HepG2 (cell line): Measurements from ENCODE around the gene SEMA3C. TPM values are rescaled to one million over a fixed set of nuclear protein-coding genes. Genes with fewer than 3 reads are reported as not detected.

Experiments used
- ATAC-seq: fragments of 200-7000 bp; cut with Tn5 transposase; 3 replicates; pipeline ENCODE4 v1.9.1; 2020; ENCODE audit warnings: mild to moderate bottlenecking, moderate library complexity
- BruUV-seq: library from RNA; stranded (reverse); fragments of 400-500 nt; replicated peaks from 2 replicates; lab custom pipeline; 2021; lab: Mats Ljungman, UMichigan
- CTCF ChIA-PET: fragments of 300-600 bp; formaldehyde crosslinking; extraction: SDS; loops from one replicate; lab custom pipeline; 2021; ENCODE audit warnings: low total read pairs, inconsistent platforms, low intra/inter-chr PET ratio; lab: Yijun Ruan, JAX
- POLR2A ChIA-PET: fragments of 350-600 bp; sonication (Branson Sonifier 250); formaldehyde crosslinking; loops from one replicate; lab custom pipeline; 2020; ENCODE audit warnings: antibody characterized with exemption, inconsistent platforms; lab: Yijun Ruan, JAX
- DNase-seq: peaks from one replicate; pipeline ENCODE4 v3.0.0-alpha.2; 2015; ENCODE audit warnings: low spot score
- FAIRE-seq: peaks from 3 replicates; lab custom pipeline; 2011; peaks lifted over from hg19 to GRCh38; lab: Jason Lieb, UNC
- H2AFZ ChIP-seq: one replicate; pipeline ENCODE4 v1.6.1; 2011; ENCODE audit warnings: low read length, inconsistent platforms
- H3K27ac ChIP-seq: fragments of 300-600 bp; 3 replicates; pipeline ENCODE4 v1.8.0; 2011; ENCODE audit warnings: mixed run types, mild to moderate bottlenecking, mixed read lengths, low read length, inconsistent platforms; ENCODE audit not compliant: insufficient read depth; ENCODE audit errors: extremely low read length
- H3K27me3 ChIP-seq, 2 experiments: fragments of 200-600 bp in 1 of 2; 2 replicates in 1 of 2; 3 replicates in 1 of 2; pipeline versions ENCODE4 v1.6.0 to v1.8.0; 2011; ENCODE audit warnings: low read length in 2 of 2, mild to moderate bottlenecking in 2 of 2, moderate library complexity in 2 of 2, inconsistent platforms in 1 of 2; ENCODE audit not compliant: insufficient read depth in 2 of 2, control insufficient read depth in 1 of 2
- H3K36me3 ChIP-seq, 2 experiments: fragments of 200-600 bp in 1 of 2; replicated peaks in 1 of 2; 2 replicates in 1 of 2; 3 replicates in 1 of 2; pipeline versions ENCODE4 v1.5.1 to v1.8.0; 2011; ENCODE audit warnings: low read length in 2 of 2, inconsistent platforms in 1 of 2; ENCODE audit not compliant: insufficient read depth in 2 of 2, control insufficient read depth in 1 of 2
- H3K4me1 ChIP-seq: 2 replicates; pipeline ENCODE4 v1.5.1; 2012; ENCODE audit warnings: low read length, inconsistent platforms; ENCODE audit not compliant: insufficient read depth
- H3K4me2 ChIP-seq: 2 replicates; pipeline ENCODE4 v1.6.0; 2011; ENCODE audit warnings: low read depth, low read length, inconsistent platforms
- H3K4me3 ChIP-seq, 3 experiments: fragments of 200-600 bp in 1 of 3; sonication (generic), shearing (Covaris generic) in 1 of 3; replicated peaks in 1 of 3; 2 replicates each; pipeline ENCODE4 v1.5.1; 2011 to 2016; ENCODE audit warnings: low read length in 3 of 3, inconsistent platforms in 2 of 3, low read depth in 2 of 3, mild to moderate bottlenecking in 2 of 3, control low read depth in 1 of 3, mixed read lengths in 1 of 3; ENCODE audit not compliant: insufficient read depth in 1 of 3
- H3K79me2 ChIP-seq: one replicate; pipeline ENCODE4 v1.6.1; 2011; ENCODE audit warnings: low read length, inconsistent platforms; ENCODE audit not compliant: insufficient read depth
- H3K9ac ChIP-seq: 2 replicates; pipeline ENCODE4 v1.6.0; 2011; ENCODE audit warnings: mild to moderate bottlenecking, low read depth, low read length, inconsistent platforms; ENCODE audit not compliant: insufficient read depth
- H3K9me3 ChIP-seq: 2 replicates; pipeline ENCODE4 v1.5.1; 2012; ENCODE audit warnings: mild to moderate bottlenecking, low read length
- H4K20me1 ChIP-seq: 2 replicates; pipeline ENCODE4 v1.6.0; 2011; ENCODE audit warnings: inconsistent platforms, mild to moderate bottlenecking, low read length, moderate library complexity; ENCODE audit not compliant: insufficient read depth
- ATF7-NPFF ChIP-seq: sonication (generic); formaldehyde crosslinking; IDR thresholded peaks from 2 replicates; pipeline ENCODE4 v1.8.1; 2023; ENCODE audit warnings: mild to moderate bottlenecking, low read depth, missing genetic modification reagents, moderate library complexity
- BCL6 ChIP-seq: IDR thresholded peaks from 2 replicates; pipeline ENCODE4 v1.6.1; 2016; ENCODE audit warnings: missing genetic modification reagents, missing compliant biosample characterization
- DRAP1 ChIP-seq: IDR thresholded peaks from 2 replicates; pipeline ENCODE4 v1.6.1; 2016; ENCODE audit warnings: missing genetic modification reagents, missing compliant biosample characterization
- FOXM1 ChIP-seq: sonication (generic); formaldehyde crosslinking; IDR thresholded peaks from 2 replicates; pipeline ENCODE4 v1.5.0; 2020; ENCODE audit warnings: missing genetic modification reagents
- KLF11 ChIP-seq: IDR thresholded peaks from 2 replicates; pipeline ENCODE4 v1.6.1; 2016; ENCODE audit warnings: missing compliant biosample characterization
- MIER2 ChIP-seq: IDR thresholded peaks from 2 replicates; pipeline ENCODE4 v1.6.1; 2016; ENCODE audit warnings: missing biosample characterization, missing genetic modification reagents
- MIER3 ChIP-seq: IDR thresholded peaks from 2 replicates; pipeline ENCODE4 v1.6.1; 2016; ENCODE audit warnings: missing compliant biosample characterization, borderline replicate concordance
- NPAS2 ChIP-seq: sonication (generic); formaldehyde crosslinking; IDR thresholded peaks from 2 replicates; pipeline ENCODE4 v1.8.0; 2022; ENCODE audit warnings: mild to moderate bottlenecking, missing genetic modification reagents, borderline replicate concordance
- PAF1 ChIP-seq: IDR thresholded peaks from 2 replicates; pipeline ENCODE4 v1.6.1; 2016; ENCODE audit warnings: missing genetic modification reagents, missing compliant biosample characterization
- SKIL ChIP-seq: sonication (generic); formaldehyde crosslinking; IDR thresholded peaks from 2 replicates; pipeline ENCODE4 v1.8.0; 2022; ENCODE audit warnings: missing genetic modification reagents, mild to moderate bottlenecking, moderate library complexity, borderline replicate concordance
- SRSF9 ChIP-seq: fragments of 200-400 bp; formaldehyde crosslinking; IDR thresholded peaks from 2 replicates; pipeline ENCODE4 v1.6.1; 2018; ENCODE audit warnings: borderline replicate concordance, mild to moderate bottlenecking, low read depth, low read length; ENCODE audit not compliant: insufficient read depth, poor library complexity, severe bottlenecking
- ZBTB2 ChIP-seq: sonication (generic); formaldehyde crosslinking; IDR thresholded peaks from 2 replicates; pipeline ENCODE4 v1.8.0; 2022; ENCODE audit warnings: low read depth, missing genetic modification reagents
- ZNF558 ChIP-seq: sonication (generic); formaldehyde crosslinking; IDR thresholded peaks from 2 replicates; pipeline ENCODE4 v1.9.0; 2022; ENCODE audit warnings: mild to moderate bottlenecking, missing genetic modification reagents, borderline replicate concordance
- ZNF703 ChIP-seq: sonication (generic); formaldehyde crosslinking; IDR thresholded peaks from 2 replicates; pipeline ENCODE4 v1.5.1; 2020; ENCODE audit warnings: missing genetic modification reagents, mild to moderate bottlenecking, moderate library complexity, borderline replicate concordance
- in situ Hi-C: cut with HindIII; loops from 2 replicates; pipeline ENCODE4 v1.10.0; 2017; ENCODE audit warnings: low pct_unique_long_range_greater_than_20kb; ENCODE audit not compliant: extremely low pct_ligation_motif_present
- intact Hi-C: fragments of 100-400 bp; cut with micrococcal nuclease; formaldehyde crosslinking; loops from one replicate; pipeline ENCODE4 v1.10.0; 2022; ENCODE audit not compliant: unreplicated experiment
- polyA plus RNA-seq, 8 experiments: library from polyadenylated mRNA; depleted of rRNA in 3 of 8; stranded (reverse) in 7 of 8; unstranded in 1 of 8; fragments of >200 nt; fragmentation: Illumina TruSeq in 4 of 8; extraction: Trizol in 4 of 8; gene quantifications; 2 replicates each; pipeline versions ENCODE4 v1.2.1 to v1.2.3, GENCODE V29; 2011 to 2016; ENCODE audit warnings: low read depth in 4 of 8, missing spikeins in 1 of 8, mixed read lengths in 1 of 8; ENCODE audit not compliant: insufficient read depth in 1 of 8
- total RNA-seq, 5 experiments: library from RNA; depleted of rRNA; stranded (reverse); fragments of >200 nt; fragmentation: Illumina TruSeq; extraction: Trizol; gene quantifications; 2 replicates each; pipeline ENCODE4 v1.2.3, GENCODE V29; 2016; ENCODE audit warnings: low read depth in 1 of 5

The SEMA3C gene
- total and polyA plus RNA-seq, 2 of the 13 experiments (the other 11 are each of a cell fraction or from before 2014, with no cell fraction given) = 0.05 to 0.13 TPM

GRCh38 chr7:80785961-80786536, 132.8 kb downstream of the SEMA3C start (continued):
- TF ChIP-seq ZBTB2 (CRISPR knock-in tag) = no peak
- TF ChIP-seq FOXM1 (CRISPR knock-in tag) = no peak
- no peak for TF ChIP-seq KLF11 (CRISPR knock-in tag)
- no peak for TF ChIP-seq SRSF9
- no peak for TF ChIP-seq BCL6
- TF ChIP-seq ZNF558 = no peak
- TF ChIP-seq DRAP1 (CRISPR knock-in tag) = no peak
- TF ChIP-seq MIER3 (CRISPR knock-in tag) = no peak
- TF ChIP-seq NPAS2 (CRISPR knock-in tag) = no peak
- TF ChIP-seq, all 625 proteins: peak for 0

- DNase-seq = no peak
- in situ Hi-C loops = no loop called here
- intact Hi-C loops = no loop called here
- Histone ChIP-seq H3K4me1 (no peaks in the 10 kb centered on the region), H3K36me3 (no peaks in the 10 kb centered on the region), H2AFZ (no peak overlapping the region), H3K9ac (no peak overlapping the region), H3K9me3 (no peaks in the 10 kb centered on the region), H3K27ac (no peak overlapping the region), H4K20me1 (no peaks in the 10 kb centered on the region), H3K4me2 (no peak overlapping the region), H3K79me2 (no peaks in the 10 kb centered on the region), H3K27me3 (no peaks in the 10 kb centered on the region), H3K4me3 (no peak overlapping the region)
- no peak for ATAC-seq
- POLR2A ChIA-PET = no interaction called here
- CTCF ChIA-PET = no interaction called here
- TF ChIP-seq SKIL (CRISPR knock-in tag) (no peak), MIER2 (CRISPR knock-in tag) (no peak), PAF1 (CRISPR knock-in tag) (no peak), ZNF703 (CRISPR knock-in tag) (no peak), ATF7-NPFF (CRISPR knock-in tag) (no peak)
- BruUV-seq = no TSS peak
- no peak for FAIRE-seq
Measured at GRCh38 chr7:80785276-80785675, 133.6 kb downstream of the SEMA3C start.
